SK-N-SH (cell line): ENCODE data around the gene PRDX6. TPM values are rescaled to one million over a fixed set of nuclear protein-coding genes. Genes with fewer than 3 reads are reported as not detected.

ENCODE experiments used
- CTCF ChIA-PET: fragments of 300-600, 350-600 bp; formaldehyde crosslinking; extraction: SDS; loops from one replicate; lab custom pipeline; 2021; lab: Yijun Ruan, JAX
- POLR2A ChIA-PET: fragments of 350-600 bp; sonication (Branson Sonifier 250); formaldehyde crosslinking; extraction: SDS; loops from one replicate; lab custom pipeline; 2020; ENCODE audit warnings: antibody characterized with exemption, inconsistent platforms; lab: Yijun Ruan, JAX
- DNase-seq: peaks from one replicate; pipeline ENCODE4 v3.0.0; 2012
- H2AFZ ChIP-seq: fragments of 200-600 bp; sonication (generic); 2 replicates; pipeline ENCODE4 v1.8.1; 2016; ENCODE audit warnings: antibody characterized with exemption, mild to moderate bottlenecking, low read depth
- H3F3A ChIP-seq: fragments of 200-600 bp; sonication (generic); replicated peaks from 2 replicates; pipeline ENCODE3; 2016; ENCODE audit warnings: antibody characterized with exemption, mild to moderate bottlenecking; ENCODE audit not compliant: insufficient read depth
- H3K27ac ChIP-seq, 2 experiments: fragments of 200-500 bp in 1 of 2; fragments of 200-600 bp in 1 of 2; sonication (Bioruptor generic) in 1 of 2; sonication (generic), shearing (Covaris generic) in 1 of 2; 2 replicates each; pipeline versions ENCODE4 v1.5.1 to v1.6.1; 2014 to 2016; ENCODE audit warnings: low read depth in 2 of 2, inconsistent platforms in 1 of 2, low read length in 1 of 2, mild to moderate bottlenecking in 1 of 2, mixed read lengths in 1 of 2
- H3K27me3 ChIP-seq: fragments of 200-600 bp; sonication (generic), shearing (Covaris generic); 2 replicates; pipeline ENCODE4 v1.6.1; 2016; ENCODE audit warnings: mixed run types; ENCODE audit not compliant: insufficient read depth
- H3K36me3 ChIP-seq, 2 experiments: fragments of 200-500 bp in 1 of 2; fragments of 200-600 bp in 1 of 2; sonication (Bioruptor generic) in 1 of 2; sonication (generic) in 1 of 2; replicated peaks in 1 of 2; 2 replicates each; pipeline versions ENCODE3 to v1.5.1; 2014 to 2016; ENCODE audit warnings: low read length in 1 of 2, mild to moderate bottlenecking in 1 of 2; ENCODE audit not compliant: insufficient read depth in 2 of 2, control insufficient read depth in 1 of 2
- H3K4me1 ChIP-seq, 2 experiments: fragments of 200-500 bp in 1 of 2; fragments of 200-600 bp in 1 of 2; sonication (Bioruptor generic) in 1 of 2; sonication (generic), shearing (Covaris generic) in 1 of 2; 2 replicates each; pipeline versions ENCODE4 v1.5.1 to v1.6.1; 2014 to 2016; ENCODE audit warnings: low read depth in 1 of 2, low read length in 1 of 2, mixed run types in 1 of 2; ENCODE audit not compliant: insufficient read depth in 2 of 2, control insufficient read depth in 1 of 2
- H3K4me2 ChIP-seq: fragments of 200-600 bp; sonication (generic), shearing (Covaris generic); 2 replicates; pipeline ENCODE4 v1.6.1; 2017; ENCODE audit warnings: mixed run types
- H3K4me3 ChIP-seq, 2 experiments: fragments of 200-500 bp in 1 of 2; fragments of 200-600 bp in 1 of 2; sonication (Bioruptor generic) in 1 of 2; sonication (generic), shearing (Covaris generic) in 1 of 2; 2 replicates each; pipeline versions ENCODE4 v1.5.1 to v1.8.1; 2014 to 2016; ENCODE audit warnings: low read depth in 2 of 2, inconsistent platforms in 1 of 2, low read length in 1 of 2, mild to moderate bottlenecking in 1 of 2, mixed read lengths in 1 of 2, moderate library complexity in 1 of 2
- H3K79me2 ChIP-seq: fragments of 200-600 bp; sonication (generic); 2 replicates; pipeline ENCODE4 v1.8.1; 2017; ENCODE audit warnings: mild to moderate bottlenecking; ENCODE audit not compliant: insufficient read depth
- H3K9ac ChIP-seq: fragments of 200-600 bp; sonication (generic); 2 replicates; pipeline ENCODE4 v1.6.1; 2017; ENCODE audit warnings: mixed run types
- H3K9me2 ChIP-seq: fragments of 200-600 bp; sonication (generic); 2 replicates; pipeline ENCODE4 v1.6.1; 2017; ENCODE audit warnings: mixed run types
- H3K9me3 ChIP-seq: fragments of 200-600 bp; sonication (generic); 2 replicates; pipeline ENCODE4 v1.6.1; 2017; ENCODE audit warnings: mixed run types, mild to moderate bottlenecking, moderate library complexity
- H4K20me1 ChIP-seq: fragments of 200-600 bp; sonication (generic); 2 replicates; pipeline ENCODE4 v1.6.1; 2017; ENCODE audit warnings: mild to moderate bottlenecking, mixed run types; ENCODE audit not compliant: insufficient read depth
- CHD2 ChIP-seq: fragments of 150-350 bp; IDR thresholded peaks from 2 replicates; pipeline ENCODE4 v1.6.1; 2018; ENCODE audit warnings: low read length; ENCODE audit not compliant: partially characterized antibody
- ELF1 ChIP-seq: IDR thresholded peaks from 2 replicates; pipeline ENCODE4 v1.4.0; 2012
- EZH2phosphoT487 ChIP-seq: fragments of 200-600 bp; sonication (generic); IDR thresholded peaks from 2 replicates; pipeline ENCODE4 v1.6.1; 2017; ENCODE audit warnings: low read depth, mixed run types, mild to moderate bottlenecking, antibody characterized with exemption, moderate library complexity, borderline replicate concordance
- FOXM1 ChIP-seq: IDR thresholded peaks from 2 replicates; pipeline ENCODE4 v1.4.0; 2012; ENCODE audit warnings: low read depth, mild to moderate bottlenecking
- GATA2 ChIP-seq: sonication (generic); formaldehyde crosslinking; IDR thresholded peaks from 2 replicates; pipeline ENCODE4 v1.5.0; 2020; ENCODE audit warnings: mild to moderate bottlenecking, missing genetic modification reagents
- MEF2A ChIP-seq: IDR thresholded peaks from 2 replicates; pipeline ENCODE4 v1.4.0; 2012; ENCODE audit warnings: low read depth, borderline replicate concordance
- MXI1 ChIP-seq: IDR thresholded peaks from 2 replicates; pipeline ENCODE4 v1.6.1; 2012; ENCODE audit warnings: mild to moderate bottlenecking, low read depth, low read length, improper control_type of control experiment
- NFIC ChIP-seq: IDR thresholded peaks from 2 replicates; pipeline ENCODE4 v1.4.0; 2012; ENCODE audit warnings: borderline replicate concordance
- NRF1 ChIP-seq: IDR thresholded peaks from 2 replicates; pipeline ENCODE4 v1.6.1; 2012; ENCODE audit warnings: low read depth, mild to moderate bottlenecking, low read length
- POLR2AphosphoS5 ChIP-seq: IDR thresholded peaks from 2 replicates; pipeline ENCODE4 v1.6.1; 2012; ENCODE audit warnings: low read depth, low read length
- RAD21 ChIP-seq: IDR thresholded peaks from 2 replicates; pipeline ENCODE4 v1.6.1; 2012; ENCODE audit warnings: mild to moderate bottlenecking, low read length
- RFX5 ChIP-seq: IDR thresholded peaks from 2 replicates; pipeline ENCODE4 v1.6.1; 2012; ENCODE audit warnings: mild to moderate bottlenecking, improper control_type of control experiment, low read length
- SMC3 ChIP-seq: IDR thresholded peaks from 2 replicates; pipeline ENCODE4 v1.6.1; 2012; ENCODE audit warnings: low read depth, low read length, improper control_type of control experiment
- TCF12 ChIP-seq: IDR thresholded peaks from 2 replicates; pipeline ENCODE4 v1.4.0; 2012
- YY1 ChIP-seq: IDR thresholded peaks from 2 replicates; pipeline ENCODE4 v1.4.0; 2012; ENCODE audit warnings: low read depth, mild to moderate bottlenecking
- WGBS: methylation state at CpG from one replicate; pipeline ENCODE4 v1.1.6; 2017; ENCODE audit warnings: low lambda C conversion rate; 5-methylcytosine and 5-hydroxymethylcytosine counted together
- polyA plus RNA-seq, 3 experiments: library from polyadenylated mRNA; depleted of rRNA; stranded (reverse); fragments of >200 nt; gene quantifications; 2 replicates each; pipeline ENCODE4 v1.2.3, GENCODE V29; 2012
- TF ChIP-seq, protein P1 (sequence below): IDR thresholded peaks from 2 replicates; pipeline ENCODE4 v1.4.0; 2012; ENCODE audit warnings: low read depth, borderline replicate concordance
- TF ChIP-seq, protein P2 (sequence below): IDR thresholded peaks from 2 replicates; pipeline ENCODE4 v1.4.0; 2012; ENCODE audit warnings: low read depth
- TF ChIP-seq, protein P3 (sequence below): fragments of 150-350 bp; IDR thresholded peaks from 2 replicates; pipeline ENCODE4 v1.6.1; 2017; ENCODE audit warnings: antibody characterized with exemption, low read length, low read depth, borderline replicate concordance
- TF ChIP-seq, protein P4 (sequence below): IDR thresholded peaks from 2 replicates; pipeline ENCODE4; 2012
- TF ChIP-seq, protein P5 (sequence below): fragments of 150-350 bp; IDR thresholded peaks from 2 replicates; pipeline ENCODE4 v1.6.1; 2016; ENCODE audit warnings: mild to moderate bottlenecking, low read depth, low read length
- TF ChIP-seq, protein P6 (sequence below): IDR thresholded peaks from 2 replicates; pipeline ENCODE4 v1.6.1; 2012; ENCODE audit warnings: mild to moderate bottlenecking, low read depth, low read length, moderate library complexity

PRDX6 gene
- polyA plus RNA-seq, 1 of the 3 experiments (the other 2 are of a cell fraction) = 224 TPM

DNA sequence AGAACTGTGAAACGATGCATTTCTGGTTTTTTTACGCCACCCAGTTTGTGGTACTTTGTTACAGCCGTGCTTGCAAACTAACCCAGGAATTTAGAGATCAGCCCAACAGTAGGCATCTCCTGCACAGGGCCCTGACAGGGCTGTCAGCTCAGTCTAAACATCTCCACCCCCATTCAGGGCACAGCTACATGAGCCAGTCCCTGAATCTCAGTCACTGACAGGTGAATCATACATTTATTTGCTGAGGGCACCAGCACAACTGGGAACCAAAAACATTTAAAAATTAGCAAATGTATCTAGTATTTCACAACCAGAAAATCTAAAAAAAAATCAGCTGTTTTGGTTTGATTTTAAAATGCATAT lies 30.7 kb downstream of the PRDX6 start (continued):
- no peak for TF ChIP-seq TCF12
- TF ChIP-seq POLR2AphosphoS5 = no peak
- no peak for TF ChIP-seq NRF1
- no peak for TF ChIP-seq MEF2A
- TF ChIP-seq EZH2phosphoT487 = no peak
- TF ChIP-seq, protein P1, sequence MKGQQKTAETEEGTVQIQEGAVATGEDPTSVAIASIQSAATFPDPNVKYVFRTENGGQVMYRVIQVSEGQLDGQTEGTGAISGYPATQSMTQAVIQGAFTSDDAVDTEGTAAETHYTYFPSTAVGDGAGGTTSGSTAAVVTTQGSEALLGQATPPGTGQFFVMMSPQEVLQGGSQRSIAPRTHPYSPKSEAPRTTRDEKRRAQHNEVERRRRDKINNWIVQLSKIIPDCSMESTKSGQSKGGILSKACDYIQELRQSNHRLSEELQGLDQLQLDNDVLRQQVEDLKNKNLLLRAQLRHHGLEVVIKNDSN = no peak
- TF ChIP-seq NFIC = no peak

DNA sequence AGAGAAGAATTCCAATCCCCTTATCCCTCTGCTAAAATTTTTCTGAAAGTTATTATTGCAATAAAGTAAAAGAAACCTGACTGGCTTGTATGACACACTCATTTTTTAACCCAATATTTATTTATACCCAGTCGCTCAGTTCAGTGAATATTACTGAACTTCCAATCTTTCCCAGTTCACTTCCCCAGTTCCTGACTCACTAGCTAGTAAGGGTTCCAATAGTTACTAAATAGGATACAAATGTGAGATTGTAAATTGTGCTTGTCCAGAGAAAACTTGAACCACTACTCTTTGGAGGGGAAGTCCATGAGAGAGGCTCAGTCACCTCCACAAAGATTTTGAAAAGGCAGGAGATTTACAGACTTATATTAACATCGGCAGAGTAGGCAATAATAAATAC lies 31.4 kb downstream of the PRDX6 start:
- H3K36me3 ChIP-seq = no peaks in the 10 kb centered on the region
- DNase-seq = no peak
- H3K9ac ChIP-seq = no peak overlapping the region
- H3K27me3 ChIP-seq = no peaks in the 10 kb centered on the region
- H3K79me2 ChIP-seq = no peaks in the 10 kb centered on the region
- ChIA-PET POLR2A (no interaction called here), CTCF (no interaction called here)
- H2AFZ ChIP-seq = no peak overlapping the region
- 90% methylated on average over 2 of the region's 2 CpGs for WGBS
- H3K9me2 ChIP-seq = no peaks in the 10 kb centered on the region
- no peak overlapping the region for H3K27ac ChIP-seq
- peaks cover 4% of the 10 kb centered on the region for H3F3A ChIP-seq
- no peak overlapping the region for H3K4me2 ChIP-seq
- H3K4me3 ChIP-seq = no peak overlapping the region
- H3K4me1 ChIP-seq = peaks cover 0 to 6% of the 10 kb centered on the region in 2 experiments; a peak in 1 of 4 replicates
- no peaks in the 10 kb centered on the region for H3K9me3 ChIP-seq
- H4K20me1 ChIP-seq = no peaks in the 10 kb centered on the region
- TF ChIP-seq EZH2phosphoT487 (no peak), NFIC (no peak), CHD2 (no peak), RAD21 (no peak), MXI1 (no peak), GATA2 (no peak), YY1 (no peak), FOXM1 (no peak), POLR2AphosphoS5 (no peak), SMC3 (no peak), ELF1 (no peak), TCF12 (no peak), RFX5 (no peak)
- TF ChIP-seq, protein P2, sequence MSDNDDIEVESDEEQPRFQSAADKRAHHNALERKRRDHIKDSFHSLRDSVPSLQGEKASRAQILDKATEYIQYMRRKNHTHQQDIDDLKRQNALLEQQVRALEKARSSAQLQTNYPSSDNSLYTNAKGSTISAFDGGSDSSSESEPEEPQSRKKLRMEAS = no peak
- TF ChIP-seq, protein P3, sequence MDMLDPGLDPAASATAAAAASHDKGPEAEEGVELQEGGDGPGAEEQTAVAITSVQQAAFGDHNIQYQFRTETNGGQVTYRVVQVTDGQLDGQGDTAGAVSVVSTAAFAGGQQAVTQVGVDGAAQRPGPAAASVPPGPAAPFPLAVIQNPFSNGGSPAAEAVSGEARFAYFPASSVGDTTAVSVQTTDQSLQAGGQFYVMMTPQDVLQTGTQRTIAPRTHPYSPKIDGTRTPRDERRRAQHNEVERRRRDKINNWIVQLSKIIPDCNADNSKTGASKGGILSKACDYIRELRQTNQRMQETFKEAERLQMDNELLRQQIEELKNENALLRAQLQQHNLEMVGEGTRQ = no peak
- TF ChIP-seq, protein P4, sequence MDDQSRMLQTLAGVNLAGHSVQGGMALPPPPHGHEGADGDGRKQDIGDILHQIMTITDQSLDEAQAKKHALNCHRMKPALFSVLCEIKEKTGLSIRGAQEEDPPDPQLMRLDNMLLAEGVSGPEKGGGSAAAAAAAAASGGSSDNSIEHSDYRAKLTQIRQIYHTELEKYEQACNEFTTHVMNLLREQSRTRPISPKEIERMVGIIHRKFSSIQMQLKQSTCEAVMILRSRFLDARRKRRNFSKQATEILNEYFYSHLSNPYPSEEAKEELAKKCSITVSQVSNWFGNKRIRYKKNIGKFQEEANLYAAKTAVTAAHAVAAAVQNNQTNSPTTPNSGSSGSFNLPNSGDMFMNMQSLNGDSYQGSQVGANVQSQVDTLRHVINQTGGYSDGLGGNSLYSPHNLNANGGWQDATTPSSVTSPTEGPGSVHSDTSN = no peak
- TF ChIP-seq, protein P5, sequence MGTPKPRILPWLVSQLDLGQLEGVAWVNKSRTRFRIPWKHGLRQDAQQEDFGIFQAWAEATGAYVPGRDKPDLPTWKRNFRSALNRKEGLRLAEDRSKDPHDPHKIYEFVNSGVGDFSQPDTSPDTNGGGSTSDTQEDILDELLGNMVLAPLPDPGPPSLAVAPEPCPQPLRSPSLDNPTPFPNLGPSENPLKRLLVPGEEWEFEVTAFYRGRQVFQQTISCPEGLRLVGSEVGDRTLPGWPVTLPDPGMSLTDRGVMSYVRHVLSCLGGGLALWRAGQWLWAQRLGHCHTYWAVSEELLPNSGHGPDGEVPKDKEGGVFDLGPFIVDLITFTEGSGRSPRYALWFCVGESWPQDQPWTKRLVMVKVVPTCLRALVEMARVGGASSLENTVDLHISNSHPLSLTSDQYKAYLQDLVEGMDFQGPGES = no peak
- TF ChIP-seq, protein P1 = no peak
- TF ChIP-seq, protein P6, sequence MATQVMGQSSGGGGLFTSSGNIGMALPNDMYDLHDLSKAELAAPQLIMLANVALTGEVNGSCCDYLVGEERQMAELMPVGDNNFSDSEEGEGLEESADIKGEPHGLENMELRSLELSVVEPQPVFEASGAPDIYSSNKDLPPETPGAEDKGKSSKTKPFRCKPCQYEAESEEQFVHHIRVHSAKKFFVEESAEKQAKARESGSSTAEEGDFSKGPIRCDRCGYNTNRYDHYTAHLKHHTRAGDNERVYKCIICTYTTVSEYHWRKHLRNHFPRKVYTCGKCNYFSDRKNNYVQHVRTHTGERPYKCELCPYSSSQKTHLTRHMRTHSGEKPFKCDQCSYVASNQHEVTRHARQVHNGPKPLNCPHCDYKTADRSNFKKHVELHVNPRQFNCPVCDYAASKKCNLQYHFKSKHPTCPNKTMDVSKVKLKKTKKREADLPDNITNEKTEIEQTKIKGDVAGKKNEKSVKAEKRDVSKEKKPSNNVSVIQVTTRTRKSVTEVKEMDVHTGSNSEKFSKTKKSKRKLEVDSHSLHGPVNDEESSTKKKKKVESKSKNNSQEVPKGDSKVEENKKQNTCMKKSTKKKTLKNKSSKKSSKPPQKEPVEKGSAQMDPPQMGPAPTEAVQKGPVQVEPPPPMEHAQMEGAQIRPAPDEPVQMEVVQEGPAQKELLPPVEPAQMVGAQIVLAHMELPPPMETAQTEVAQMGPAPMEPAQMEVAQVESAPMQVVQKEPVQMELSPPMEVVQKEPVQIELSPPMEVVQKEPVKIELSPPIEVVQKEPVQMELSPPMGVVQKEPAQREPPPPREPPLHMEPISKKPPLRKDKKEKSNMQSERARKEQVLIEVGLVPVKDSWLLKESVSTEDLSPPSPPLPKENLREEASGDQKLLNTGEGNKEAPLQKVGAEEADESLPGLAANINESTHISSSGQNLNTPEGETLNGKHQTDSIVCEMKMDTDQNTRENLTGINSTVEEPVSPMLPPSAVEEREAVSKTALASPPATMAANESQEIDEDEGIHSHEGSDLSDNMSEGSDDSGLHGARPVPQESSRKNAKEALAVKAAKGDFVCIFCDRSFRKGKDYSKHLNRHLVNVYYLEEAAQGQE = no peak
